Skeletal muscle tissue (tissue), 5 donors: ENCODE data around the gene DPP4. TPM values are rescaled to one million over a fixed set of nuclear protein-coding genes. Genes with fewer than 3 reads are reported as not detected.

Experiments
- H3K27ac ChIP-seq: one replicate; pipeline ENCODE4 v1.7.0; 2013; ENCODE audit warnings: mild to moderate bottlenecking, low read depth, low read length, inconsistent platforms
- H3K27me3 ChIP-seq, 3 donors: one replicate each; pipeline ENCODE4 v1.7.0; 2013; ENCODE audit warnings: low read length in 3 of 3; ENCODE audit not compliant: control insufficient read depth in 3 of 3, insufficient read depth in 3 of 3
- H3K36me3 ChIP-seq, 3 donors: one replicate each; pipeline ENCODE4 v1.7.0; 2013; ENCODE audit warnings: low read length in 3 of 3; ENCODE audit not compliant: control insufficient read depth in 3 of 3, insufficient read depth in 3 of 3
- H3K4me1 ChIP-seq, 3 donors: one replicate each; pipeline ENCODE4 v1.7.0; 2013; ENCODE audit warnings: low read length in 3 of 3, mild to moderate bottlenecking in 3 of 3; ENCODE audit not compliant: control insufficient read depth in 3 of 3, insufficient read depth in 3 of 3
- H3K4me3 ChIP-seq, 3 donors: one replicate each; pipeline ENCODE4 v1.7.0; 2013; ENCODE audit warnings: low read length in 3 of 3
- H3K9ac ChIP-seq, 3 donors: one replicate each; pipeline ENCODE4 v1.7.0; 2013; ENCODE audit warnings: low read length in 3 of 3, mild to moderate bottlenecking in 3 of 3, moderate library complexity in 2 of 3, low read depth in 1 of 3
- H3K9me3 ChIP-seq, 3 donors: one replicate each; pipeline ENCODE4 v1.7.0; 2013; ENCODE audit warnings: low read length in 3 of 3; ENCODE audit not compliant: control insufficient read depth in 3 of 3
- small RNA-seq: library from RNA; depleted of rRNA; stranded (forward); fragments of <200 nt; gene quantifications from one replicate; pipeline ENCODE3, GENCODE V24; 2014
- total RNA-seq: library from RNA; depleted of rRNA; stranded (reverse); fragments of >200 nt; gene quantifications from one replicate; pipeline ENCODE4 v1.2.3, GENCODE V29; 2014
- donor health status: Osteomylitis.

The DPP4 gene
- total RNA-seq, 1 donor from 2014 or later = 24.0 TPM

GRCh38 chr2:161952783-161953191, 121.2 kb downstream of the DPP4 start:
- Histone ChIP-seq H3K36me3 (no peaks in the 10 kb centered on the region), H3K9ac (no peak overlapping the region), H3K27me3 (no peaks in the 10 kb centered on the region), H3K9me3 (no peaks in the 10 kb centered on the region), H3K4me3 (no peak overlapping the region), H3K27ac (no peak overlapping the region), H3K4me1 (no peaks in the 10 kb centered on the region)

- Histone ChIP-seq H3K9ac (no peak overlapping the region), H3K27ac (no peak overlapping the region), H3K9me3 (no peaks in the 10 kb centered on the region), H3K27me3 (peaks cover 0 to 4% (median 0%) of the 10 kb centered on the region in 3 donors), H3K36me3 (no peaks in the 10 kb centered on the region), H3K4me1 (no peaks in the 10 kb centered on the region), H3K4me3 (no peak overlapping the region)
Measured at GRCh38 chr2:161947836-161948235, 126.2 kb downstream of the DPP4 start.

- Histone ChIP-seq H3K4me3 (no peak overlapping the region), H3K27ac (no peak overlapping the region), H3K9ac (no peak overlapping the region), H3K36me3 (no peaks in the 10 kb centered on the region), H3K27me3 (peaks cover 0 to 4% (median 0%) of the 10 kb centered on the region in 3 donors), H3K4me1 (no peaks in the 10 kb centered on the region), H3K9me3 (no peaks in the 10 kb centered on the region)
Measured at GRCh38 chr2:161947406-161947805, 126.6 kb downstream of the DPP4 start.

- Histone ChIP-seq H3K9me3 (no peaks in the 10 kb centered on the region), H3K27me3 (peaks cover 0 to 4% (median 0%) of the 10 kb centered on the region in 3 donors), H3K36me3 (no peaks in the 10 kb centered on the region), H3K9ac (no peak overlapping the region), H3K4me1 (no peaks in the 10 kb centered on the region), H3K4me3 (no peak overlapping the region), H3K27ac (no peak overlapping the region)
Measured at GRCh38 chr2:161946489-161947107, 127.4 kb downstream of the DPP4 start.

GRCh38 chr2:161943011-161943410, 131.0 kb downstream of the DPP4 start:
- Histone ChIP-seq H3K27ac (no peak overlapping the region), H3K27me3 (peaks cover 0 to 4% (median 0%) of the 10 kb centered on the region in 3 donors), H3K4me3 (no peak overlapping the region), H3K4me1 (no peaks in the 10 kb centered on the region), H3K9ac (no peak overlapping the region), H3K9me3 (no peaks in the 10 kb centered on the region), H3K36me3 (no peaks in the 10 kb centered on the region)

Small RNAs within 50 kb of the gene (small RNA-seq; reads per million reads assigned to genes)
- gene TIMM8AP1 = not detected

Other genes with a start within 250 kb of the DPP4 start
- 5.2 TPM for gene GCG, start 78.0 kb upstream of the DPP4 start, total RNA-seq
- 70.5 TPM for gene FAP, start 169.2 kb upstream of the DPP4 start, total RNA-seq
- gene IFIH1, start 244.5 kb upstream of the DPP4 start, total RNA-seq = 2.1 TPM